GM23338 (cell line): Measurements from ENCODE around the gene APOBEC3B. TPM values are rescaled to one million over a fixed set of nuclear protein-coding genes. Genes with fewer than 3 reads are reported as not detected.

Experiments
- ATAC-seq: fragments of 200-7000 bp; cut with Tn5 transposase; 3 replicates; pipeline ENCODE4 v1.9.1; 2020
- DNase-seq: peaks from one replicate; pipeline ENCODE4 v3.0.0-alpha.2; 2015; ENCODE audit warnings: low spot score
- H2AFZ ChIP-seq: fragments of 200-600 bp; sonication (generic); 2 replicates; pipeline ENCODE4 v1.8.0; 2016; ENCODE audit warnings: antibody characterized with exemption, mild to moderate bottlenecking, moderate library complexity
- H3F3A ChIP-seq: fragments of 200-600 bp; sonication (generic); replicated peaks from 2 replicates; pipeline ENCODE4 v1.8.0; 2017; ENCODE audit warnings: antibody characterized with exemption, mixed run types, low read depth
- H3K27ac ChIP-seq: fragments of 200-600 bp; sonication (generic); 2 replicates; pipeline ENCODE4 v1.6.1; 2016; ENCODE audit warnings: low read depth
- H3K27me3 ChIP-seq: fragments of 200-600 bp; sonication (generic); 2 replicates; pipeline ENCODE4 v1.8.0; 2016; ENCODE audit warnings: mild to moderate bottlenecking, mixed run types, moderate library complexity; ENCODE audit not compliant: insufficient read depth
- H3K36me3 ChIP-seq: fragments of 200-600 bp; sonication (generic); 2 replicates; pipeline ENCODE4 v1.8.0; 2016; ENCODE audit warnings: mild to moderate bottlenecking; ENCODE audit not compliant: insufficient read depth
- H3K4me1 ChIP-seq: fragments of 200-600 bp; sonication (generic); 2 replicates; pipeline ENCODE4 v1.8.0; 2016; ENCODE audit warnings: mild to moderate bottlenecking, moderate library complexity; ENCODE audit not compliant: insufficient read depth
- H3K4me2 ChIP-seq: fragments of 200-600 bp; sonication (generic); 2 replicates; pipeline ENCODE4 v1.7.1; 2017; ENCODE audit warnings: mixed run types
- H3K4me3 ChIP-seq: fragments of 200-600 bp; sonication (generic); 2 replicates; pipeline ENCODE4 v1.6.1; 2016; ENCODE audit warnings: mixed run types
- H3K79me2 ChIP-seq: fragments of 200-600 bp; sonication (generic); replicated peaks from 2 replicates; pipeline ENCODE4 v1.8.0; 2017; ENCODE audit warnings: mild to moderate bottlenecking; ENCODE audit not compliant: insufficient read depth
- H3K9me2 ChIP-seq: fragments of 200-600 bp; sonication (generic); 2 replicates; pipeline ENCODE4 v1.8.0; 2017; ENCODE audit not compliant: insufficient read depth
- H4K20me1 ChIP-seq: fragments of 200-600 bp; sonication (generic); replicated peaks from 2 replicates; pipeline ENCODE4 v1.8.0; 2017; ENCODE audit warnings: mild to moderate bottlenecking; ENCODE audit not compliant: insufficient read depth
- H3K27ac Mint-ChIP-seq: 2 replicates; pipeline ENCODE4 v1.8.0; 2020; ENCODE audit warnings: inconsistent platforms, mild to moderate bottlenecking, moderate library complexity, mixed read lengths
- H3K27me3 Mint-ChIP-seq: 3 replicates; pipeline ENCODE4 v1.8.0; 2022; ENCODE audit warnings: low read depth, mild to moderate bottlenecking, moderate library complexity, mixed read lengths, inconsistent platforms; ENCODE audit not compliant: insufficient read depth, poor library complexity
- H3K36me3 Mint-ChIP-seq: 3 replicates; pipeline ENCODE4 v1.8.0; 2021; ENCODE audit warnings: low read depth, mild to moderate bottlenecking, inconsistent platforms, moderate library complexity, mixed read lengths
- H3K4me1 Mint-ChIP-seq: 3 replicates; pipeline ENCODE4 v1.8.0; 2020; ENCODE audit warnings: mild to moderate bottlenecking, inconsistent platforms, mixed read lengths
- H3K4me3 Mint-ChIP-seq: 3 replicates; pipeline ENCODE4 v1.8.0; 2021; ENCODE audit warnings: moderate library complexity, mild to moderate bottlenecking, inconsistent platforms, mixed read lengths
- H3K9me3 Mint-ChIP-seq: 3 replicates; pipeline ENCODE4 v1.8.0; 2020; ENCODE audit warnings: moderate library complexity, mild to moderate bottlenecking, inconsistent platforms, mixed read lengths
- EZH2 ChIP-seq: fragments of 200-600 bp; sonication (generic); IDR thresholded peaks from one replicate; pipeline ENCODE4 v1.8.0; 2017; ENCODE audit warnings: antibody characterized with exemption, mild to moderate bottlenecking, low read depth; ENCODE audit not compliant: unreplicated experiment
- EZH2phosphoT487 ChIP-seq: fragments of 200-600 bp; sonication (generic); IDR thresholded peaks from one replicate; pipeline ENCODE4 v1.8.1; 2018; ENCODE audit warnings: antibody characterized with exemption; ENCODE audit not compliant: unreplicated experiment
- JUNB ChIP-seq: IDR thresholded peaks from one replicate; pipeline ENCODE4 v1.6.1; 2016; ENCODE audit warnings: antibody characterized with exemption; ENCODE audit not compliant: unreplicated experiment
- NANOG ChIP-seq: IDR thresholded peaks from 2 replicates; pipeline ENCODE4 v1.6.1; 2016; ENCODE audit warnings: antibody characterized with exemption, borderline replicate concordance
- POLR2AphosphoS5 ChIP-seq: IDR thresholded peaks from 2 replicates; pipeline ENCODE4 v1.6.1; 2016; ENCODE audit warnings: antibody characterized with exemption, low read depth
- STAT1 ChIP-seq: IDR thresholded peaks from one replicate; pipeline ENCODE4 v1.6.1; 2016; ENCODE audit warnings: antibody characterized with exemption; ENCODE audit not compliant: unreplicated experiment
- ZNF114 ChIP-seq: fragments of 250-450 bp; sonication (Bioruptor Pico); IDR thresholded peaks from 2 replicates; pipeline ENCODE4 v1.5.0; 2020; ENCODE audit warnings: mild to moderate bottlenecking, moderate library complexity
- ZNF331 ChIP-seq: fragments of 250-450 bp; sonication (Bioruptor Pico); IDR thresholded peaks from 2 replicates; pipeline ENCODE4 v1.5.0; 2020; ENCODE audit warnings: low read depth, mild to moderate bottlenecking, moderate library complexity
- polyA plus RNA-seq: library from polyadenylated mRNA; unstranded; fragments of >200 nt; fragmentation: Nextera tagmentation; extraction: Ambion mirVana; gene quantifications from 2 replicates; pipeline ENCODE4 v1.2.1, GENCODE V29; 2016
- total RNA-seq: library from RNA; depleted of rRNA; stranded (reverse); fragments of >200 nt; shearing (Covaris generic); gene quantifications from 2 replicates; pipeline ENCODE4 v1.2.3, GENCODE V29; 2014
- TF ChIP-seq, protein P1 (sequence below), 2 experiments: fragments of 200-600 bp in 1 of 2; sonication (generic) in 1 of 2; conservative IDR thresholded peaks; 2 replicates each; pipeline versions ENCODE4 v1.5.1 to v1.6.1; 2016 to 2017; ENCODE audit warnings: antibody characterized with exemption in 2 of 2, low read depth in 2 of 2, mild to moderate bottlenecking in 2 of 2, moderate library complexity in 1 of 2
- TF ChIP-seq, protein P2 (sequence below): IDR thresholded peaks from one replicate; pipeline ENCODE4 v1.6.1; 2018; ENCODE audit warnings: antibody characterized with exemption; ENCODE audit not compliant: unreplicated experiment
- TF ChIP-seq, protein P3 (sequence below): IDR thresholded peaks from 2 replicates; pipeline ENCODE4 v1.6.1; 2016; ENCODE audit warnings: antibody characterized with exemption

The APOBEC3B gene
- total and polyA plus RNA-seq, 2 experiments from 2014 or later = 7.0 to 9.2 TPM

DNA sequence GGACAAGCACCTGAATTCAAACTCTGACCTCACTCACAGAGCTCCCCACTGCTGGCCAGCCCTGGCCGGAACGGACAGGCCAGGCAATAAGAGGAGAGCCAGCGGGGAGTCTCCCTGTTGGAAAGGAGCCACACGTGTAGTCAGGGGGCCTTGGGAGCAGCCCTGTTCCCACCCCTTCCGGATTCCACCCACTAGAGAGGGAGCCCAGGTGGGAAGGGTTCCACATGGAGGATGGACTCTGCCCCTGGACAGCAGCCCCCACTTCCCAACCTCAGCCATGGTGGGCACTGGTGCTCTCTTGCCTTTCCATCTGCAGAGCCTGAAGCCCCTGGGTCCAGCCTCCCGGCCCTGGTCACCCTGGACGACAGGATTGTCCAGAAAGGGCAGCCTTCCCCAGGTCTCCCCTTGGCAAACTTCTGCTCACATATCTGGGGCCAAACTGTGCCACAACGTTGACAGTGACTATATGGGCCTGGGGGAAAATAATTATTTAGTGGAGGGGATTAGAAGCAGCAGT lies 32.2 kb upstream of the APOBEC3B start:
- Mint-ChIP-seq H3K27ac (no peak overlapping the region), H3K4me1 (peaks cover 10% of the 10 kb centered on the region)
- no peaks in the 10 kb centered on the region for H3K9me2 ChIP-seq

More for the DNA sequence above, 32.2 kb upstream of the APOBEC3B start:
- peaks cover 6% of the 10 kb centered on the region for H3K27me3 Mint-ChIP-seq
- Histone ChIP-seq H3K27me3 (no peaks in the 10 kb centered on the region), H3K79me2 (no peaks in the 10 kb centered on the region), H3K4me2 (no peak overlapping the region), H3K4me3 (no peak overlapping the region), H3K4me1 (no peaks in the 10 kb centered on the region; the same call in 1 of the 2 replicates), H3K36me3 (no peaks in the 10 kb centered on the region), H2AFZ (no peak overlapping the region), H4K20me1 (no peaks in the 10 kb centered on the region), H3F3A (no peaks in the 10 kb centered on the region), H3K27ac (no peak overlapping the region)
- TF ChIP-seq ZNF114 (no peak), EZH2 (no peak), EZH2phosphoT487 (no peak), JUNB (no peak), POLR2AphosphoS5 (no peak), ZNF331 (CRISPR knock-in tag) (no peak), STAT1 (no peak), NANOG (no peak)
- TF ChIP-seq, protein P1, sequence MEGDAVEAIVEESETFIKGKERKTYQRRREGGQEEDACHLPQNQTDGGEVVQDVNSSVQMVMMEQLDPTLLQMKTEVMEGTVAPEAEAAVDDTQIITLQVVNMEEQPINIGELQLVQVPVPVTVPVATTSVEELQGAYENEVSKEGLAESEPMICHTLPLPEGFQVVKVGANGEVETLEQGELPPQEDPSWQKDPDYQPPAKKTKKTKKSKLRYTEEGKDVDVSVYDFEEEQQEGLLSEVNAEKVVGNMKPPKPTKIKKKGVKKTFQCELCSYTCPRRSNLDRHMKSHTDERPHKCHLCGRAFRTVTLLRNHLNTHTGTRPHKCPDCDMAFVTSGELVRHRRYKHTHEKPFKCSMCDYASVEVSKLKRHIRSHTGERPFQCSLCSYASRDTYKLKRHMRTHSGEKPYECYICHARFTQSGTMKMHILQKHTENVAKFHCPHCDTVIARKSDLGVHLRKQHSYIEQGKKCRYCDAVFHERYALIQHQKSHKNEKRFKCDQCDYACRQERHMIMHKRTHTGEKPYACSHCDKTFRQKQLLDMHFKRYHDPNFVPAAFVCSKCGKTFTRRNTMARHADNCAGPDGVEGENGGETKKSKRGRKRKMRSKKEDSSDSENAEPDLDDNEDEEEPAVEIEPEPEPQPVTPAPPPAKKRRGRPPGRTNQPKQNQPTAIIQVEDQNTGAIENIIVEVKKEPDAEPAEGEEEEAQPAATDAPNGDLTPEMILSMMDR (conservative IDR thresholded peaks at IDR 0.05; ENCODE audit: low read depth in 2 of 2) = no peak
- TF ChIP-seq, protein P2, sequence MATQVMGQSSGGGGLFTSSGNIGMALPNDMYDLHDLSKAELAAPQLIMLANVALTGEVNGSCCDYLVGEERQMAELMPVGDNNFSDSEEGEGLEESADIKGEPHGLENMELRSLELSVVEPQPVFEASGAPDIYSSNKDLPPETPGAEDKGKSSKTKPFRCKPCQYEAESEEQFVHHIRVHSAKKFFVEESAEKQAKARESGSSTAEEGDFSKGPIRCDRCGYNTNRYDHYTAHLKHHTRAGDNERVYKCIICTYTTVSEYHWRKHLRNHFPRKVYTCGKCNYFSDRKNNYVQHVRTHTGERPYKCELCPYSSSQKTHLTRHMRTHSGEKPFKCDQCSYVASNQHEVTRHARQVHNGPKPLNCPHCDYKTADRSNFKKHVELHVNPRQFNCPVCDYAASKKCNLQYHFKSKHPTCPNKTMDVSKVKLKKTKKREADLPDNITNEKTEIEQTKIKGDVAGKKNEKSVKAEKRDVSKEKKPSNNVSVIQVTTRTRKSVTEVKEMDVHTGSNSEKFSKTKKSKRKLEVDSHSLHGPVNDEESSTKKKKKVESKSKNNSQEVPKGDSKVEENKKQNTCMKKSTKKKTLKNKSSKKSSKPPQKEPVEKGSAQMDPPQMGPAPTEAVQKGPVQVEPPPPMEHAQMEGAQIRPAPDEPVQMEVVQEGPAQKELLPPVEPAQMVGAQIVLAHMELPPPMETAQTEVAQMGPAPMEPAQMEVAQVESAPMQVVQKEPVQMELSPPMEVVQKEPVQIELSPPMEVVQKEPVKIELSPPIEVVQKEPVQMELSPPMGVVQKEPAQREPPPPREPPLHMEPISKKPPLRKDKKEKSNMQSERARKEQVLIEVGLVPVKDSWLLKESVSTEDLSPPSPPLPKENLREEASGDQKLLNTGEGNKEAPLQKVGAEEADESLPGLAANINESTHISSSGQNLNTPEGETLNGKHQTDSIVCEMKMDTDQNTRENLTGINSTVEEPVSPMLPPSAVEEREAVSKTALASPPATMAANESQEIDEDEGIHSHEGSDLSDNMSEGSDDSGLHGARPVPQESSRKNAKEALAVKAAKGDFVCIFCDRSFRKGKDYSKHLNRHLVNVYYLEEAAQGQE = no peak
- TF ChIP-seq, protein P3, sequence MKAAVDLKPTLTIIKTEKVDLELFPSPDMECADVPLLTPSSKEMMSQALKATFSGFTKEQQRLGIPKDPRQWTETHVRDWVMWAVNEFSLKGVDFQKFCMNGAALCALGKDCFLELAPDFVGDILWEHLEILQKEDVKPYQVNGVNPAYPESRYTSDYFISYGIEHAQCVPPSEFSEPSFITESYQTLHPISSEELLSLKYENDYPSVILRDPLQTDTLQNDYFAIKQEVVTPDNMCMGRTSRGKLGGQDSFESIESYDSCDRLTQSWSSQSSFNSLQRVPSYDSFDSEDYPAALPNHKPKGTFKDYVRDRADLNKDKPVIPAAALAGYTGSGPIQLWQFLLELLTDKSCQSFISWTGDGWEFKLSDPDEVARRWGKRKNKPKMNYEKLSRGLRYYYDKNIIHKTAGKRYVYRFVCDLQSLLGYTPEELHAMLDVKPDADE = no peak
- no peak overlapping the region for H3K4me3 Mint-ChIP-seq
- no peaks in the 10 kb centered on the region for H3K36me3 Mint-ChIP-seq
- no peak for ATAC-seq
- no peak for DNase-seq
- no peaks in the 10 kb centered on the region for H3K9me3 Mint-ChIP-seq
